HG03039 (cell line): Measurements from ENCODE around the gene PLXDC2.

ENCODE experiments used
- ATAC-seq: cut with Tn5 transposase; IDR thresholded peaks from one replicate; pipeline ENCODE4 v1.9.1; 2021; ENCODE audit warnings: mild to moderate bottlenecking, moderate library complexity; ENCODE audit not compliant: unreplicated experiment

PLXDC2 gene

GRCh38 chr10:19932806-19933371, 116.7 kb downstream of the PLXDC2 start:
- ATAC-seq, result no peak

- ATAC-seq, result no peak
These were observed 117.5 kb downstream of the PLXDC2 start for GRCh38 chr10:19933772-19934171.

- ATAC-seq, result no peak
These were observed 118.9 kb downstream of the PLXDC2 start for GRCh38 chr10:19935176-19935575.

DNA sequence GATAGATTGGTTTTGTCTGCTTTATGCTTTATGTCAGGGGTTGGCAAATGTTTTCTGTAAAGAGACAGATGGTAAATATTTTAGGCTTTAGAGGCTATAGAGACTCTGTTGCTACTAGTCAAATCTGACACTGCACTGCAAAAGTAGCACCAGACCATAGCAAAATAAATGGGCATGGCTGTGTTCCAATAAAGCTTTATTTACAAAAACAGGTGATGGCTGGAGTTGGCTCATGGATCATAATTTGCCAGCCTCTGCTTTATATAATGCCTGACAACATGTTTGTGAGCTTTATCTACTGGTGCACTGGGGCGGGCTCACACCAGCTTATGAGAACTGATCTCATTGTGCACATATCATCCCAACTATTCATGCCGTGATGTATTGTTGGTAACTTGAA, 120.1 kb downstream of the PLXDC2 start:
- ATAC-seq, result no peak

DNA sequence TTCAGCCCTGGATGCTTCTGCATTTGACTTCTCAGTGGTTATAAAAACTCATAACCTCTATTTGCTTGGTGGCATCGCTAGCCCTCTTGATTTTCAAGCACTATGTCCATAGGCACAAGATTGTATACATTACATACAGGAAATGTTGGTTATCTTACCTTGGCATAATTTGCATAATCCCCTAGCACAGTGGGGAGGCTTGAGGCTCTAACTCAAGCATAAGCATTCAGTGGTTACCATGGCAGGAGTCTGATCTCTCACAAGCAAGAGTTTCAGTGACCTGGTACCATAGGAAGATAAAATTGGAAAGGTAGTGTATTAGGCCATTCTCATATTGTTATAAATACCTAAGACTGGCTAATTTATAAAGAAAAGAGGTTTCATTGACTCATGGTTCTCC, 121.8 kb downstream of the PLXDC2 start:
- ATAC-seq, result no peak

GRCh38 chr10:19941206-19941880, 125.1 kb downstream of the PLXDC2 start:
- ATAC-seq, result no peak

GRCh38 chr10:19944911-19945663, 128.9 kb downstream of the PLXDC2 start:
- no peak for ATAC-seq

GRCh38 chr10:19946245-19946644, 130.0 kb downstream of the PLXDC2 start:
- ATAC-seq, result no peak

DNA sequence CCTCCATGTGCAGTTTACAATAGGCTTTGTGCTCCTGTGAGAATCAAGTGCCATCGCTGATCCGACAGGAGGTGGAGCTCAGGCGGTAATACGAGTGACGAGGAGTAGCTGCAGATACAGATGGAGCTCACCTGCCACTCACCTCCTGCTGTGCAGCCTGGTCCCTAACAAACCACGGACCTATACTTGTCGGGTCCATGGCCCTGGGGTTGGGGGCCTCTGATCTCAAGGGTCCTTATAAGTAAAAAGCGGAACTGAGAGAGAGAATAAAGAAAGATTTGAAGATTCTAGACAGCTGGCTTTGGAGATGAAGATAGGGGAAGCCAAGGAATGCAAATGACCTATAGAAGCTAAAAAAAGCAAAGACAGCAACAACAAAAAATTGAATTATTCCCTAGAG, 130.6 kb downstream of the PLXDC2 start:
- ATAC-seq, result no peak

GRCh38 chr10:19947215-19947614, 131.0 kb downstream of the PLXDC2 start:
- ATAC-seq, result no peak

- ATAC-seq, result peak; percentile 57
These were observed 131.4 kb downstream of the PLXDC2 start for GRCh38 chr10:19947656-19948055.

DNA sequence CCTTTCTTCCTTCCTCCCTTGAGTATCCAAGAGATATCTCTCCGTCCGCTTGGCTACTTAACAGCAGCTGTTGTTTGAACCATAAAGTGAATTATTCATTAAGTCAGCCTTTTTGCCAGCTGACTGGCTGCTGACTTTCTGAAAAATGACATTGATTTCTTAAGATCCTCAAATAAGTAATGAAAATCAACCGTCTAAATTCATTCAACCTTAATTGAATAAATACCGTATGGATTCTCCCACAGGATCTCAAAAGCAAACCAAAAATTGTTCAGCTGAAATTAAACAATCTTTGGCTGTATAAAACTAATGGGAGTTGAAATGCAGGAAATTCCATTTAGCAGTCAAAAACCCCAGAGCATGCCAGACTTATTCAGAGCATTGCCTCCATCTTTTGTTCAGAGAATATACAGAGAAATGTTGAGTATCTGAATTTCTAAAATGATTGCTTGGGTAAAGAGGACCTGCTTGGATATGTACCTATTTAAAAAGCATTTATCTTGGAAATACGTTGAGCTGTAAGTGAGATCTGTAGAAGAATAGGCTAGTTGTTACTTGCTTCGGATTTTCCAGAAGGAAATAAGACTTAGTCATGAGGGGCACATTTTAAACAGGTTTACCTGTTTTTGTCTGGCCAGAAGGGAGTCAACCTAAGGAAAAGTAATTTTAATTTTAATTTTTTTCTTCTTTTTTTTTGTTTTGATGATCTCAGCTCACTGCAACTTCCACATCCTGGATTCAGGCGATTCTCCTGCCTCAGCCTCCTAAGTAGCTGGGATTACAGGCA, 136.2 kb downstream of the PLXDC2 start:
- ATAC-seq, result no peak

DNA sequence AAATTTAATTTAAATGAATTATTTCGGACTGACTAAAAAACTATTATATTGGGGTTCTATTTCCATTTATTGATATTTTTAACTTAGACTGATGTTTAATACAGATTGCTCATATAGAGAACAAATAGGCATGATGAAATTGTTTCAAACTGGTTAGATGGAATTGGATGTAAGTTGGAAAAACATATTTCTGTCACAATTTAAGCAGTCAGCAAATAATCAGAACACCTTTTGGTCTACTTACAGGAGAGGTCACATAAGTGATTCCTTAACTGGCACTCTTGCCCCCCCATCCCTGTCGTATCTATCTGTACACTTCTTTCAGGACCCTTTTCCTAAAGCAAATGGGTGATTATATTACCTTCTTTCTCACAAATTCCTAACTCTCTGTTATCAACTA, 138.4 kb downstream of the PLXDC2 start:
- ATAC-seq, result no peak

DNA sequence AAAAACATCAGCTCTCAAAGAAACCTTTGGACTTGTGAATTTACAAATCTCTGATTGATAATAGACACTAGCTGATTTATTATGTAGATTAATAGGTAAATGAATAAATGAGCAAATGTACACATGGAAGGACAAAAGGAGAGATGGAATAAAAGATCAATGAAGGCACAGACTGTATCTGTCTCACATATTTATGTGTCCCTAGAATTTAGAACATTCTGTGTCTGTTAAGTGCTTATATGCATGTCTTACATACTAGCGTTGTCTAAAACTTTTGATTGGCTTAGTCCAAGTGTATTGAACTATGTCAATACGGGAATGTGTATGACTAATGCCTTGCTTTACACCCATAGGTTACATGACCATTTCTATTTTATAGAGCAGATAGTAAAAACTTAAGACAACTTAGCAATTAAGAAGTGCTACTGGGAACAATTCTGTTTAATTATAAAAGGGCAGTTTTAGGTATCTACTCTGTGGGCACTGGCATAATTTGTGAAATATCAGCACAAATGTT, 140.3 kb downstream of the PLXDC2 start:
- no peak for ATAC-seq

DNA sequence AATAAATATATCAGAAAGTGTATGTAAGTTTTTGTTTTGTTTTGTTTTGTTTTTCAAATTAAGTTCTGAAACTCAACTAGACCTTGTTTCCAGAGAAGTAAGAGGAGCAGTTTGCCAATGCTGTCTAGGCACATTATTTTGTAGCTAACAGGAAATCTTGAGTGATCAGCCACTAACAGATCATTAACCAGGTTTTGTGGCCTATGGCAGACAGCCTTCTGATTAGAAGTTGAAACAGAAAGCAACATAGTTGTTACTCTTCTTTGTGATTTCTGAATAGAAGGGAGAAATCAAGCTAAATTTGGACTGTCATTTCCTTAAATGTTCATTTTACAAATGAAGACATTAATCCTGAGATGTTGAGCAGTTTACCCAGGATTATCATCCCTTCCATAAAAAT, 142.6 kb downstream of the PLXDC2 start:
- ATAC-seq, result peak; percentile 77

GRCh38 chr10:19961076-19962053, 145.1 kb downstream of the PLXDC2 start:
- no peak for ATAC-seq

GRCh38 chr10:19964625-19965024, 148.4 kb downstream of the PLXDC2 start:
- ATAC-seq, result no peak

DNA sequence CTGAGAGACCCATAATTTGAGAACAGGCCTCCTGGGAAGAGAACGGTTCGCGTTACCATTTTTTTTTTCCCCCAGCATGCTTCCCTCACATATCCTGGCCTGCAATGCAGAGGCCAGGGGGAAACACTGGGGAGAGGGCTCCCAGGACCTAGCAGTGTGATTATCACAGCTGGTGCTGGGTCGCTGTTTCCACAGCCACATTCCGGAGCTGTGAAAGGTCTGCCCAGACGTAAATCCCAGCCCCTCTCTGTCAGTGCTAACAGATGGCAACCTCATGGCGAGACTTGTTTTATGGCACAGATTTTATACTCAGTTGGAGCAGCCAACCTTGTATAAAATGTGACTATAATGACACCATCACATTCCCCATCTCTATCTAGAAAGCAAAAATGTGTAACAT, 150.5 kb downstream of the PLXDC2 start:
- ATAC-seq, result no peak

DNA sequence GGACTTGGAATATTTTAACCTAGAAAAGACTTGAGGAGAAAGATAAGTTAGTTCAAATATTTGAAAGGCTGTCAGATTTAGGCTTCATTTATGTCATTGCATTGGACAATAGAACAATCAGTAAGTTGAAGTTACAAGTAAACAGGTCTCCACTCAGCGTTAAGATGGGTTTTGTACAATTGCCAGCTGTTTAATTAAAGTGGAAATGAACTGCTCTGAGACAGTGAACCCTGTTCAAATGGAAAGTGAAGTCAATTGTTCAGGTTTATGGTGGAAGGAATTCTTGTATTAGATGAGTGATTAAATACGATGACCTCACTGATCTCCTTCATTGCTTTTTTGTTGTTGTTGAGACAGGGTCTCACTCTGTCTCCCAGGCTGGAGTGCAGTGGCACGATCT, 151.7 kb downstream of the PLXDC2 start:
- ATAC-seq, result no peak

DNA sequence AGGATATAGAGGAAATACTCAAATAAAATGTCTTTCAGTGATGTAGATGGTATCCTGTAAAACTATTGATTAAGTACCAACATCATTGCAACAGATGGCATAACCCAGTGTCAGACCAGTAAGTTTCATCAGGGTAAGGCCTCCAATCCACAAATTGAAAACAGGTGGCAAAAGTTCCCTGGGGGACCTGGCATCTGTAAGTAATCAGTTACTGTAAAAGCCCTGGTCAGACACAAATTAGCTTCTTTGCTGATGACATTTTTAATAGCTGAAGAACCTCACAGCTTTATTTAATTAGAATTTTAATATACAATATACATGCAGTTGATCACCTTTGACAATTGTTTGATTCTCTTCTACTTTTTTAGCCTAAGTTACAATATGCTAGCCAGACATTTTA, 152.5 kb downstream of the PLXDC2 start:
- ATAC-seq, result no peak
